Measurements from ENCODE around the gene CAMK2A. TPM values are rescaled to one million over a fixed set of nuclear protein-coding genes. Genes with fewer than 3 reads are reported as not detected.

Gene CAMK2A
- total and polyA plus RNA-seq, 2 experiments from 2014 or later: 0.18 TPM; not detected in 1

- DNase-seq (ENCODE audit: low spot score) (no peak), ATAC-seq (no peak)
- Histone ChIP-seq H3K27ac (ENCODE audit: low read depth) (no peak overlapping the region), H3K4me2 (no peak overlapping the region), H3K4me1 (ENCODE audit: insufficient read depth) (peaks cover 21% of the 10 kb centered on the region), H4K20me1 (replicated peaks; ENCODE audit: insufficient read depth) (no peaks in the 10 kb centered on the region), H3F3A (replicated peaks; ENCODE audit: low read depth) (peaks cover 5% of the 10 kb centered on the region; the same call in 1 of the 2 replicates), H2AFZ (no peak overlapping the region), H3K36me3 (ENCODE audit: insufficient read depth) (no peaks in the 10 kb centered on the region), H3K4me3 (no peak overlapping the region), H3K9me2 (ENCODE audit: insufficient read depth) (no peaks in the 10 kb centered on the region), H3K79me2 (replicated peaks; ENCODE audit: insufficient read depth) (no peaks in the 10 kb centered on the region), H3K27me3 (ENCODE audit: insufficient read depth) (peaks cover 12% of the 10 kb centered on the region)
- no peaks in the 10 kb centered on the region for H3K36me3 Mint-ChIP-seq (ENCODE audit: low read depth)
- H3K9me3 Mint-ChIP-seq: no peaks in the 10 kb centered on the region; the same call in 2 of the 3 replicates
- no peak overlapping the region for H3K27ac Mint-ChIP-seq
- no peak for TF ChIP-seq ZNF114 (CRISPR knock-in tag; IDR thresholded peaks at IDR 0.05)
- TF ChIP-seq JUNB (IDR thresholded peaks at IDR 0.05; ENCODE audit: unreplicated experiment): no peak
- no peak for TF ChIP-seq EZH2phosphoT487 (IDR thresholded peaks at IDR 0.05; ENCODE audit: unreplicated experiment)
- no peak for TF ChIP-seq CTCF (conservative IDR thresholded peaks at IDR 0.05; ENCODE audit: low read depth in 2 of 2)
- TF ChIP-seq CREB1 (CRISPR knock-in tag; IDR thresholded peaks at IDR 0.05; ENCODE audit: low read depth): no peak
- TF ChIP-seq ZNF331 (CRISPR knock-in tag; IDR thresholded peaks at IDR 0.05; ENCODE audit: low read depth): no peak
- TF ChIP-seq EZH2 (IDR thresholded peaks at IDR 0.05; ENCODE audit: low read depth, unreplicated experiment): no peak
- TF ChIP-seq REST (IDR thresholded peaks at IDR 0.05; ENCODE audit: unreplicated experiment): no peak
- H3K4me3 Mint-ChIP-seq: no peak overlapping the region
- peaks cover 16% of the 10 kb centered on the region for H3K27me3 Mint-ChIP-seq (ENCODE audit: insufficient read depth, low read depth, poor library complexity)
- H3K4me1 Mint-ChIP-seq: peaks cover 29% of the 10 kb centered on the region
Measured at GRCh38 chr5:150298701-150299451, 9.3 kb upstream of the CAMK2A start.

GRCh38 chr5:150297934-150298595 is 8.5 kb upstream of the CAMK2A start:
- H3K9me3 Mint-ChIP-seq: no peaks in the 10 kb centered on the region; the same call in 2 of the 3 replicates
- no peak overlapping the region for H3K27ac Mint-ChIP-seq
- Histone ChIP-seq H3K79me2 (replicated peaks; ENCODE audit: insufficient read depth) (no peaks in the 10 kb centered on the region), H3K4me2 (no peak overlapping the region), H3K4me3 (no peak overlapping the region), H3K4me1 (ENCODE audit: insufficient read depth) (peaks cover 13% of the 10 kb centered on the region), H3K27ac (ENCODE audit: low read depth) (no peak overlapping the region), H3K27me3 (ENCODE audit: insufficient read depth) (peaks cover 12% of the 10 kb centered on the region), H3K9me2 (ENCODE audit: insufficient read depth) (no peaks in the 10 kb centered on the region), H4K20me1 (replicated peaks; ENCODE audit: insufficient read depth) (no peaks in the 10 kb centered on the region), H2AFZ (no peak overlapping the region), H3F3A (replicated peaks; ENCODE audit: low read depth) (no peaks in the 10 kb centered on the region), H3K36me3 (ENCODE audit: insufficient read depth) (no peaks in the 10 kb centered on the region)
- H3K27me3 Mint-ChIP-seq (ENCODE audit: insufficient read depth, low read depth, poor library complexity): peaks cover 17% of the 10 kb centered on the region
- no peak overlapping the region for H3K4me3 Mint-ChIP-seq
- DNase-seq (ENCODE audit: low spot score) (no peak), ATAC-seq (no peak)
- no peak for TF ChIP-seq ZNF331 (CRISPR knock-in tag; IDR thresholded peaks at IDR 0.05; ENCODE audit: low read depth)
- TF ChIP-seq POLR2AphosphoS5 (IDR thresholded peaks at IDR 0.05; ENCODE audit: low read depth): no peak
- H3K36me3 Mint-ChIP-seq (ENCODE audit: low read depth): no peaks in the 10 kb centered on the region
- peaks cover 28% of the 10 kb centered on the region for H3K4me1 Mint-ChIP-seq
